Measurements from ENCODE around the gene TSPAN14. TPM values are rescaled to one million over a fixed set of nuclear protein-coding genes. Genes with fewer than 3 reads are reported as not detected.

TSPAN14 gene
- total RNA-seq, 2 experiments from 2014 or later: 167 to 168 TPM

DNA sequence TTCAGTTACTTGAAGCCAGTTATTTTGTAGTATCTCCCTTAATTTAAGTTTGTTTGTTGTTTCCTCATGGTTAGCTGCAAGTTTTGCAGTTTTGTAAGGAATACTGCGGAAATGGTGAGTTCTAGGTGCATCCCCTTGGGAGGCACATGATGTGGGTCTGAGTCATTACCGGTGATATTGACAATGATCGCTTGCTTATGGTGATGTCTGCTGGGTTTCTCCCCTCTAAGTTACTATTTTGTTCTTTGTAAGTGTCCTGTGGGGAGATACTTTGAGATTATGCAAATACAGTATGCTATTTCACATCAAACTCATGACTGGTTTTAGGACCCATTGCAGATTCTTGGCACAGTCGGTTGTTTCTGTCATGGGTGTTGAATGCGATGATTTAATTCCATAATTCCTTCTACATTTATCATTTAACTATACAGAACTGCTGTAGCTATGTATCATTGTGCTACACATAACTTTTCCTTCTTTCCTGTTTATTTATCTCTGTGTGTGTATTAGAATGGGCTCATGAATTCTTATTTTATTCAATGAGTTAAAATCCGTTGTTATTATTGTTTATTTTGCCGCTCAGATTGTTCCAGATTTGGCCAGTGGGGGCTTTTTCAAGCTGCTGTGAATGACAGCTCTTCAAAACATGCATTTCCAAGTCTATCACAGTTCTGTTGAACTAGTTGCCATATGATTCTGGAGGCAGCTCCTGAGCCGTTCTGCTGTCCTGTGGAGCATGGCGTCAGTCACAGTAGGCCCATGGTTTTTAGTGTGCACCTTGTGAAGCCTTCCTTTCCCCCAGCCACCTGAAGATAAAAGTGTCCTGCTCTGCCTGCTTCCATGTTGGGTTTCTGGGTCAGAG lies 18.4 kb downstream of the TSPAN14 start:
- Histone ChIP-seq H3K9me3 (ENCODE audit: control insufficient read depth in 1 of 2, insufficient read depth in 1 of 2, low read length in 2 of 2) (no peaks in the 10 kb centered on the region), H3K4me1 (ENCODE audit: insufficient read depth, low read length) (peaks cover 98% of the 10 kb centered on the region), H3K4me3 (ENCODE audit: low read length) (peak overlapping the region; percentile 23), H3K36me3 (ENCODE audit: insufficient read depth, low read length) (peaks cover 57% of the 10 kb centered on the region), H3K27ac (ENCODE audit: low read depth in 1 of 2, low read length in 2 of 2) (peak overlapping the region; percentile 46 to 48), H3K27me3 (ENCODE audit: control insufficient read depth in 1 of 2, insufficient read depth in 2 of 2, low read length in 2 of 2) (no peaks in the 10 kb centered on the region)
- DNase-seq (peak in 3 of 14 experiments; percentile 65 to 77 (median 75)), ATAC-seq (ENCODE audit: poor library complexity) (peak; percentile 65)
- intact Hi-C loops (cut with DNase I, micrococcal nuclease): no loop called here
- Mint-ChIP-seq H3K4me1 (ENCODE audit: low read depth) (peaks cover 93% of the 10 kb centered on the region), H3K9me3 (no peaks in the 10 kb centered on the region), H3K36me3 (ENCODE audit: low read depth) (peaks cover 90% of the 10 kb centered on the region), H3K27ac (peak overlapping the region; percentile 92), H3K27me3 (no peaks in the 10 kb centered on the region), H3K4me3 (peak overlapping the region; percentile 84)
- POLR2A ChIA-PET: interaction anchor here (2.8 to 22.9 kb wide), 4 partner anchors 9 to 29 kb away, joined by 14 to 420 read pairs (median 239); partner anchors contain the start of gene TSPAN14
- CTCF ChIA-PET: interaction anchor here (0.9 to 19.9 kb wide), 7 partner anchors 10 to 28 kb away, joined by 3 to 250 read pairs (median 4); no protein-coding TSS in a partner anchor
- TF ChIP-seq, protein P1, sequence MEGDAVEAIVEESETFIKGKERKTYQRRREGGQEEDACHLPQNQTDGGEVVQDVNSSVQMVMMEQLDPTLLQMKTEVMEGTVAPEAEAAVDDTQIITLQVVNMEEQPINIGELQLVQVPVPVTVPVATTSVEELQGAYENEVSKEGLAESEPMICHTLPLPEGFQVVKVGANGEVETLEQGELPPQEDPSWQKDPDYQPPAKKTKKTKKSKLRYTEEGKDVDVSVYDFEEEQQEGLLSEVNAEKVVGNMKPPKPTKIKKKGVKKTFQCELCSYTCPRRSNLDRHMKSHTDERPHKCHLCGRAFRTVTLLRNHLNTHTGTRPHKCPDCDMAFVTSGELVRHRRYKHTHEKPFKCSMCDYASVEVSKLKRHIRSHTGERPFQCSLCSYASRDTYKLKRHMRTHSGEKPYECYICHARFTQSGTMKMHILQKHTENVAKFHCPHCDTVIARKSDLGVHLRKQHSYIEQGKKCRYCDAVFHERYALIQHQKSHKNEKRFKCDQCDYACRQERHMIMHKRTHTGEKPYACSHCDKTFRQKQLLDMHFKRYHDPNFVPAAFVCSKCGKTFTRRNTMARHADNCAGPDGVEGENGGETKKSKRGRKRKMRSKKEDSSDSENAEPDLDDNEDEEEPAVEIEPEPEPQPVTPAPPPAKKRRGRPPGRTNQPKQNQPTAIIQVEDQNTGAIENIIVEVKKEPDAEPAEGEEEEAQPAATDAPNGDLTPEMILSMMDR (IDR thresholded peaks at IDR 0.05): no peak

DNA sequence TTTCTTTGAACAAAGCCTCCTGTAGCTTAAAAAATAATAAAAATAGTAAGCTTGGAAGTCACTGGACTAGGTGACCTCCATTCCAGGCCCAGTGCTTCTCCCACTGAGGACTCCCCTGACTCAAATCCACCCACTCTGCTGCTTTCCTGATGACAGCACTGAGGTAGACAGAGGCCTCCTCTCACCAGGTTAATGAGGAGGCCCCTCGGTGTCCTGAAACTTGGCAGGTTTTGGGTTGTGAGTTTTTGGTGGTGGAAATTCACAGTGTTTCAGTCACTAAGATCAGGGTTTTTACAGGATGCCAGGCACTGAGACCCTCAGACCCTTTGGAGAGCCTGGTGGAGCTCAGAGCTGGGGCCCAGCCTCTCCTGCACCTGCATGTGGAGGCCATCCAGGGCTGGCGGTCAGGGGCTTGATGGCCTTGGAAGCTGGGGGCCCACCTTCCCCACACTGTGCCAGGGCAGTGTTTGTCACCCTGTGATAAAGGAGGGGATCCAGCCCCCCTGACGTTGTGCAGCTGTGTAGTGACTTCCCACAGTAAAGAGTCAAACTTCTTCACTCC lies 19.1 kb downstream of the TSPAN14 start:
- intact Hi-C loops (cut with DNase I, micrococcal nuclease): no loop called here
- H3K27ac Mint-ChIP-seq: peak overlapping the region; percentile 92
- peak overlapping the region; percentile 46 to 48 for H3K27ac ChIP-seq (ENCODE audit: low read depth in 1 of 2, low read length in 2 of 2)
- peaks cover 93% of the 10 kb centered on the region for H3K4me1 Mint-ChIP-seq (ENCODE audit: low read depth)
- ChIA-PET CTCF (interaction anchor here (0.9 to 19.9 kb wide), 6 partner anchors 11 to 29 kb away, joined by 3 to 250 read pairs (median 4); no protein-coding TSS in a partner anchor), POLR2A (interaction anchor here (2.8 to 22.9 kb wide), 4 partner anchors 10 to 29 kb away, joined by 14 to 420 read pairs (median 239); partner anchors contain the start of gene TSPAN14)
- ATAC-seq (ENCODE audit: poor library complexity) (no peak), DNase-seq (no peak)
- H3K27me3 ChIP-seq (ENCODE audit: control insufficient read depth in 1 of 2, insufficient read depth in 2 of 2, low read length in 2 of 2): no peaks in the 10 kb centered on the region
- no peak overlapping the region for H3K4me3 ChIP-seq (ENCODE audit: low read length)
- peaks cover 0 to 4% of the 10 kb centered on the region in 2 experiments for H3K9me3 ChIP-seq (ENCODE audit: control insufficient read depth in 1 of 2, insufficient read depth in 1 of 2, low read length in 2 of 2)
- peaks cover 96% of the 10 kb centered on the region for H3K4me1 ChIP-seq (ENCODE audit: insufficient read depth, low read length)
- peak overlapping the region; percentile 84 for H3K4me3 Mint-ChIP-seq
- TF ChIP-seq, protein P1 (IDR thresholded peaks at IDR 0.05): no peak
- H3K9me3 Mint-ChIP-seq: peaks cover 4% of the 10 kb centered on the region
- H3K36me3 ChIP-seq (ENCODE audit: insufficient read depth, low read length): peaks cover 65% of the 10 kb centered on the region
- H3K36me3 Mint-ChIP-seq (ENCODE audit: low read depth): peaks cover 94% of the 10 kb centered on the region
- no peaks in the 10 kb centered on the region for H3K27me3 Mint-ChIP-seq
